Measurements from ENCODE around the gene SIGLEC9.

Gene SIGLEC9

DNA sequence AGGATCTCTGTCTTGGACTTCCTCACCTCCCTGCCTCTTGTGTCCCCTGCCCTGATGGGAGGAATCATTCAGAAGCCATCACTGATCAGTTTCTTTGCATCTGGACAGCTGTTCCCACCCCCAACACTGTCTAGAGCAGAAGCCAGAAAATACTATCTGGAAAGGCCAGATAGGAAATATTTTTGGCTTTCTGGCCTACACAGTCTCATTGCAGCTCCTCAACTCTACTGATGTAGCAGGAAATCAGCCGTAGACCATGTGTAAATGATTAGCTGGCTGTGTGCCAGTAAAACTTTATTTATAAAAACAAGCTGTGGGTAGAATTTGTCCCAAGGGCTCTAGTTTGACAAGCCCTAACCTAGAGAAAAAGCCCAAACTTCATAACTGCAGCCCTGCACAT lies 23.0 kb downstream of the SIGLEC9 start:
- no peak for DNase-seq

DNA sequence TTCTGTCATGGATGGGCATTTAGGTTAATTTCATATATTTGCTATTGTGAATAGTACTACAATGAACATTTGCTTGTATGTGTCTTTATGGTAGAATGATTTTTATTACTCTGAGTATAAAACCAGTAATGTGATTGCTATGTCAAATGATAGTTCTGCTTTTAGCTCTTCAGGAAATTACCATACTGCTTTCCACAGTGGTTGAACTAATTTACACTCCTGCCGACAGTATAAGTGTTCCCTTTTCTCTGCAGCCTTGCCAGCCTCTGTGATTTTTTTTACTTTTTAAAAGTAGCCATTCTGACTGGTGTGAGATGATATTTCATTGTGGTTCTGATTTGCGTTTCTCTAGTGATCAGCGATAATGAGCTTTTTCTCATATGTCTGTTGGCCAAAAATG lies 23.9 kb downstream of the SIGLEC9 start:
- no peak for DNase-seq

DNA sequence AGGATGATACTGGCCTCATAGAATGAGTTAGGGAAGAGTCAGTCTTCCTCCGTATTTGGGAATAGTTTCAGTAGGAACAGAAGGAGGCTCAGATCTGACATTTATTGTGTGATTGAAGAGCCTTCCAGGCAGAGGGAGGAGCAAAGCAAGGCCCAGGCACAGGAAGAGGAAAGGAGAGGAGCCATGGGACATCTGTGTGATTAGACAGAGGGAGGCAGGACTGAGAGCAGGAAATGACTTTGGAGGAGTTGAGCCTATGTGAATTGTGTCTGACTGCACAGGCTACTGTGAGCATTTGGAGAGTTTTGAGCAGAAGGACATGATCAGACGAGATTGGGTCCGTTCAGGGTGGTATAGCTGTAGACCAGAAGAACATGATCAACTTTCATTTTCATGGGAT lies 25.9 kb downstream of the SIGLEC9 start:
- DNase-seq = no peak

DNA sequence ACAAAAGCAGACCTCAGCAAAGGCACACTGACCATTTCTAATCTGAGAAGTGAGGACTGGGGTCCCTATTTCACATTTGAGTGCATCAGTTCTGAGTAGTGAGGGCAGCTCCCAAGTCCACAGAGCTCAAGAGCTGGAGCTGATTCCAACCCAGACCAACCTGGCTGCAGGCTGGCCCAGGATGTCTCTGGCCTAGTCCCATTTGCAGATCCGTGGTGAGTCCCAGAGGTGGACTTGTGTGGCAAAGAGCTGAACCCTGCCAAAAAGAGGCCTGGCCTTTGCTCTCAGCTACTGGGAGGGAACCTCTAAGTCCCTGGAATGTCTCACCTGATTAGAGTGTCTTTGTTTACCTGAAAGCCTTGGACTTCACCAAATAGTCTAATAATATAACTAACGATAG lies 32.0 kb downstream of the SIGLEC9 start:
- no peak for DNase-seq

DNA sequence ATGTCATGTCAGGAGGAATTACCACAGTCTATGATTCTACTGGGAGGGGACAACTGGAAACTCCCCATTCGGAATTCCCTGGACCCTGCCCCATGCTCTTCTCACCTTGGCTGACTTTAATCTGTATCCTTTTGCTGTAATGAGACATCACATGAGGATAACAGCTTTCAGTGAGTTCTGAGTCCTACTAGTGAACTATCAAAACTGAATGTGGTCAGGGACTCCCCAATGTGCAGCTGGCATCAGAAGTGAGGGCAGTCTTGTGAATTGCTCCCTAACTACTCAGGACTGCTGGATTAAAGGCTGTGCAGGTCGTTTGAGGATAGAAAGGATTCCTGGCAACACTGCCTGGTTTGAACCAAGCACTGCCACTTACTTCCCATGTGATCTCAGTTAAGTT lies 32.6 kb downstream of the SIGLEC9 start:
- DNase-seq = no peak

DNA sequence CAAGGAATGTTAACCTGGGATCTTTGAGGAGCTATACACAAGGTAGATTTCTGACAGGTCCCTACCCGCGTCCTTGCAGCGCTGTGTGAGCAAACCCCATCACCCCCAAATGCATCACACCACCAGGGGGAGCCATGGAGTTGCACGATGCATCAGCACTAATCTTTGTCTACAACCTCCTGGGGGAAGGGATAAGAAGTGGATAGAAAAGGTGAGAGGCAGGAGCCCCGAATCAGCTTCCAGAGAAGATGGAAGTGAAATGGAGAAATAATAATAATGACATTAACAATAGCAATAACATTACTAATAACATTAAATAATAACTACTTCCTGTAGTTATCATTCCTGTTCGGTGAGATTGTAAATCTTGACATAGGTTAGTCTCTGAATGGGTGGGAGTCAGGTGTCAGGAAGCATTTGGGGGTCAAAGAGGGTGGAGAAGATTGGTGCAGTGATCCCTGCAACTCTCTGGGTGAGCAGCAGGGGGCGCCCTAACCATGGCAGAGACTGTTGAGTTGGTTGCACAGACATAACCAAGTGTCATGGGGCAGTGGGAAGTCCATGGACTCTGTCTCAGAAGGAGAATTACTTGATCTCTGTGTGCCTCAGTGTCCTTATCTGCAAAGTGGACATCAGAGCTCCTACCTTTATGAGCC lies 33.9 kb downstream of the SIGLEC9 start:
- peak; percentile 97 for DNase-seq

DNA sequence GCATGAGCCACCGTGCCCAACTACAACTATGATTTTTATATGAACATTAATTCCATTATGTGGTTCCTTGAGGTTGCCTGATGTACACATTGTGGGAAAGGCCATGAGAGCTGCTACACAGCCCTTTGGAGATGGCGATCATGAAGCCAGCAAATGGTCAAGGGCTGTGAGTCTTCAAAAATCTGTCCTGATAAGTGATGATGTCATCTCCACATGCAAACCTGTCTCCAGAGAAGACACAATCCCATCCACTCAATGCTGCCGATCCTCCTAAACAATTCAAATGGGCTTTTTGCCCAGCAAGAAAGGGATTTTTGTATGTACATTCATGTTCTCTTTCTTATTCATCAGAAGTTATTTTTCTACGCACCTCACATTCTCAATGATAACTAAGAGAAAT lies 35.0 kb downstream of the SIGLEC9 start:
- DNase-seq = no peak

DNA sequence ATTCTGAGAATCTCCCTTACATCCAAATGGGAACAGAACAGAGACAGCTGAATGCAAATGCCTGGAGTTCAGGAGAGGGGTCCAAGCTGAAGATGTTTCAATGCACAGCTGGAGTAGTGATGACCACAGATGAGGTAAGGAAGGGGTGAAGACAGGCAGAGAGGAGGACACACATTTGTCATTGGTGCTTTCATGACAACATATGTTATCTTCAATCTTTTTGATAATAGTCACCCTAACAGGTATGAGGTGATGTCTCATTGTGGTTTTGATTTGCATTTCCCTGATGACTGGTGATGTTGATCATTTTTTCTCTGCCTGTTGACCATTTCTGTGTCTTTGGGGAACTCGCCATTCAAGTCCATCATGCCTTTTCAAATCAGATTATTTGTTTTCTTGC lies 36.6 kb downstream of the SIGLEC9 start:
- no peak for DNase-seq

DNA sequence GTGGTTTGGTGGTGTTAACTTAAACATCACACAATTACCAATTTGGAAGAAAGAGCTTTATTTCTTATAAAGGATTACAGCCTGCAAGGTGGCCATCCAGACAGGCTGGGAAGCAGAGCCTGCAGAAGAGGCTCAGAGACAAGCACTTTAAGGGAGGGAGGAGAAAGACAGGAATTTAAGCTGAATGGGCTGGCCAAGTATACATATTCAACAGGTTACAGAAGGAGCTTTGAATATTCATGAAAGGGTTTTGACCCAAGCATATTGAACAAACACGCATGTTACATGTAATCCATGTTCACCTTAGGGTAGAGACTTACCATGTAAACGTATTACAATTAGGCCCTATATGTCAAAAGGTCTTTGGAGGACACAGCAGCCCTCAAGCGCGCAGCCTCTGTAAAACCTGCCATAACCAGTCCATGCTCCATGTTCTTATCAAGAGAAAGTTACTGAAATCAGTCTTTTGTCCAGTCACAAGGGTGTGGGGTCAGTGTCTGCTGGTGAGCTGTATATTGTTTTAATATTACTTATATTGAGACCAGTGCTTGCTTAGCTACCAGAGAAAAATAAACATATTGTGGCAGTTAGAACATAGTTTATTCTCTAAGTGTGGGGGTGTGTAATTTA lies 37.3 kb downstream of the SIGLEC9 start:
- no peak for DNase-seq

DNA sequence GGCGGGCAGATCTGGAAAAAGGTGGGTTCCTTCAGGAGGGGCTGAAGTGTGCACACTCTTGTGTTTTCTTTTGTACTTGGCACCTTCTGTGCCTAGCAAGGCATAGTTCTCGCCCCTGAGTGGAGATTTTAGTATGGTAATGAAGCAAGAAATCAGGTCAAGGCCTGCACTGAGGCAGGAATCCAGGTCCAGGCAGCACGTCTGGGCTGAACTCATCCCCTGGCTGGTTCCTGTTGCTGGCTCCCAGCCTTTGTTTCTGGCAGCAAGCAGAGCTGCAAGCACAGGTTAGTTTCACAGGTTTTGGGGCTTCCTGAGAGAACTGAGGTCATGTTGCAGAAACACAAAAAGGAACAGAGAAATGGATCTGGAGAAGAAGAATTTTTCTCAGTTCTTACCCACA lies 38.6 kb downstream of the SIGLEC9 start:
- DNase-seq = no peak

DNA sequence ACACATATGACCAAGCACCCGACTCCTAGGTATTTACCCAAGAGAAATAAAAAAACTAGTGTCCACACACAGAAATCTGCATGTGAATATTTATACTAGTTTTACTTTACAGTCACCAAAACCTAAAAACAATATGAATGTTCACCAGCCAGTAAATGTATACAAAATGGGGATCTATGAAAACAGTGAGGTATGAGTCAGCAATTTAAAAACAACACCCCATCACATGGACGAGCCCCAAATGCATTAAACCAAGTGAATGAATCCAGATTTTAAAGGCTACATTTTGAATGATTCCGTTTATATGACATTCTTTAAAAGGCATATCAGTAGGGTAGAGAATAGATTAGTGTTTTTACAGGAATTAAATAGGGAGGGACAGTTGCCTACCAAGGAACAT lies 39.5 kb downstream of the SIGLEC9 start:
- DNase-seq = no peak

DNA sequence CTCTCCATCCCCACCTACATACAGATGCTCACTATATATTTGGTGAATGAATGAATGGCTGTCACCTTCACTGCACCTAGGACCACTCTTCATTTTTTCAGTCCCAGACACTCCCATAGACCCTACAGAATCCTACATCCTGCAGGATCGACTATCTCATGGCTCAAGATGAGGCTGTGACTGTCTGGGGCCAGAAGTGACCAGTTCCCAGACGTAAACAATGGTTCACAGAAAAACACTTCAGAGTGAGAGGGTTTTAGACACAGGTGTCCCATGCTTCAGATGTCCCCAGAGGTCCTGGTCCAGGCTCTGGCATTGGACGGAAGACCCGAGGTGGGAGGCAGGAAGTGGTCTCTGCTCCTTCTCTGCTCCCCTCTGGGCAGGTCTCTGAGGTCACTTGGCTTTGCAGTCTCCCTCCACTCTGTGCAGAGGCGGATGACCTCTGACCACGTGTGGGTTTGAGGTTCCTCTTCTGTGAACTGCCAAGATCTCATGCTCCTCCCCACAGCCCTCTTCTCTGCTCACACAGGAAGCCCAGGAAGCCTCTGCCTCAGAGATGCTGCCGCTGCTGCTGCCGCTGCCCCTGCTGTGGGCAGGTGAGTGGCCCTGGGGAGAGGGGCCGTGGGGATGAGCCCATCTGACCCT lies 42.3 kb downstream of the SIGLEC9 start:
- no peak for DNase-seq

DNA sequence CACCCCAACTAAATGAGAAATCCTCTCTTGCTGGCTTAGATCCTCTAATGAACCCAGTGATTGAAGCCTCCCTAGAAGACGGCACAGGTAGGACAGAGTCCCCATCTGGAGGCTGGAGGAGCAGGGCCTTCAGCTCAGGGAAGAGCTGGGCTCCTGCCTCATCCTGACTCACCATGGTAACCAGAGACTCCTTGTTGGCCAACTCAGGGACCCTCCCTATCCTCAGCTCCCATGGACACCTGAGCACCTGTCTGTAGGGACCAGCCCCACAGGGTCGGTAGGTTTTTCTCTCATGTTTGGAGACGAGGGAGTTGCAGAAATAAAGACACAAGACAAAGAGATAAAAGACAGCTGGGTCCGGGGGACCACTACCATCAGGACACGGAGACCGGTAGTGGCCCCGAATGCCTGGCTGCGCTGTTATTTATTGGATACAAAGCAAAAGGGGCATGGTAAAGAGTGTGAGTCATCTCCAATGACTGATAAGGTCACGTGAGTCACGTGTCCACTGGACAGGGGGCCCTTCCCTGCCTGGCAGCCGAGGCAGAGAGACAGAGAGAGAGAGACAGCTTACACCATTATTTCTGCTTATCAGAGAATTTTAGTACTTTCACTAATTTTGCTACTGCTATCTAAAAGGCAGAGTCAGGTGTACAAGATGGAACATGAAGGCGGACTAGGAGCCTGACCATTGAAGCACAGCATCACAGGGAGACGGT lies 44.0 kb downstream of the SIGLEC9 start:
- DNase-seq = no peak

DNA sequence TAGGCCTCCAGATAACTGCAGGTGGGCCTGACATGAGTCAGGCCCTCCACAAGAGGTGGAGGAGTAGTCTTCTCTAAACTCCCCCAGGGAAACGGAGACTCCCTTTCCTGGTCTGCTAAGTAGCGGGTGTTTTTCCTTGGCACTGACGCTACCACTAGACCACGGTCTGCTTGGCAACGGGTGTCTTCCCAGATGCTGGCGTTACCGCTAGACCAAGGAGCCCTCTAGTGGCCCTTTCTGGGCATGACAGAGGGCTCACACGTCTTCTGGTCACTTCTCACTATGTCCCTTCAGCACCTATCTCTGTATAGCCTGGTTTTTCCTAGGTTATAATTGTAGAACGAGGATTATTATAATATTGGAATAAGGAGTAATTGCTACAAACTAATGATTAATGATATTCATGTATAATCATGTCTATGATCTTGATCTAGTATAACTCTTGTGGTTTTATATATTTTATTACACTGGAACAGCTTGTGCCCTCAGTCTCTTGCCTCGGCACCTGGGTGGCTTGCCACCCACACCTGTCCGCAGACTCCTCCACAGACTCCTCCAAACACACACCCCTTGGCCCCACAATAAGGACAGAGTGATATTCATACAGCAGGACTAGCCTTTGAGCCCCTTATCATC lies 44.7 kb downstream of the SIGLEC9 start:
- peak; percentile 83 for DNase-seq

DNA sequence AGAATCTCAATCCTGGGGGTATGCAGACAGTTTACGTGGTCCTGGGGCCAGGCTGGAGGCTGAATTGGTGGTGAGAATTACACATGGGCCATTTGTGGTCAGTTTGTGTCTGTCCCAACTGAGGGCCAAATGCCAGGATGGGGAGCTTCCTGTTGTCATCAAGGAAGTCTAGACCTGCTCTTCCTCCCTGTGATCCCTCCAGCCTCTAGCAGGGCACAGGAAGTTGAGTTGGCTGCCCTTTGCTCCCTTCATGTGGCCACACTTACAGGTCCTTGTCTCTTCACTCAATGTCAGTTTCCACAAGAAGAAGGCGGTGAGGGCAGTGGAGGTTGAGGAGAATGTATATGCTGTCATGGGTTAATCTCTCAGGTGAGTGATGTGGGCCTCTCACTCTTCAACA lies 47.5 kb downstream of the SIGLEC9 start:
- no peak for DNase-seq

DNA sequence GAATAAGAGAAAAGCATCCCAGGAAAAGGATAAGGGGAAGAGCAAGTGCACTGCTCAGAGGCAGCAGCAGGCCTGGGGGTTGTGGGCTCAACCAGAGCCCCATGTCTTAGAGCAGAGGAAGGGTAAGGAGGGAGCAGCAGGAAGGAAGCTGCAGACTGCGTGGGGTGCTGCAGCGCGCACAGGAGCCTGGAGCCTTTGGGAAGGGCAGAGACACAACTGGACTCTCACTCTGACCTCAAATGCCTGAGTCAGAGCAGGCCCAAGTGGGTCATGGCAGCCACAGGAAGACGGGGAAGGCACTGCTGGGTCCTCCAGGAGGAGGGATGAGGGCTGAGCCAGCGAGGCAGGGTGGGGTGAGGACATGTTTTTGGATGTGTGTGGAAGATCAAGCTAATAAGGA lies 49.0 kb downstream of the SIGLEC9 start:
- DNase-seq = no peak

DNA sequence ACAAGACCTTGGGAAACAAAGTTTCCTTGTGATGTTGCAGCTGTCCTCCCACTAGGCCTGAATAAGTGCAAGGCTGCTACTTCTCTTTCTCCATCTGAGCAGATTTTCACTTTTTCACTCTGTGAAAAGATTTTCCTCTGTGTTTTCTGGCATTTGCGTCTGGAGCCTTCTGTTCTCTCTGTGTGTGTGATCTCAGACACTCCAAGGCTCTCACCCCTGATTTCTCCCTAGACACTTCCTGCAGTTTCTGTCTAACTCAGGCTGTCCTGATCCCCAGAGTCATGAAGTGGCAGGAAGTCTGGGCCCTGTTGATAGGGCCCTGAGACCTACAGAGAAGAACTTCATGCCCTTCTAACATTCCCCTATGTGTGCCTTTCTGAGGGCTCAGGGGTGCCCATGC lies 54.5 kb downstream of the SIGLEC9 start:
- no peak for DNase-seq

Measured in activated CD8-positive, alpha-beta memory T cell treated with anti-CD3 and anti-CD28 coated beads, Interleukin-2, amount 50 U/mL, for 48 hours (primary cell).